ENCODE data around the gene EBP.

Gene EBP

GRCh38 chrX:48576108-48576507 is 54.5 kb downstream of the EBP start:
- no peak for TF ChIP-seq CTCF (conservative IDR thresholded peaks at IDR 0.05; ENCODE audit: control insufficient read depth, insufficient read depth, low read depth, low read length)
- DNase-seq (ENCODE audit: low read depth), result no peak
- peak overlapping the region; percentile 74 for H3K4me3 ChIP-seq (ENCODE audit: control insufficient read depth, low read depth, low read length)
